Measurements from ENCODE around the gene FASTK.

DNA sequence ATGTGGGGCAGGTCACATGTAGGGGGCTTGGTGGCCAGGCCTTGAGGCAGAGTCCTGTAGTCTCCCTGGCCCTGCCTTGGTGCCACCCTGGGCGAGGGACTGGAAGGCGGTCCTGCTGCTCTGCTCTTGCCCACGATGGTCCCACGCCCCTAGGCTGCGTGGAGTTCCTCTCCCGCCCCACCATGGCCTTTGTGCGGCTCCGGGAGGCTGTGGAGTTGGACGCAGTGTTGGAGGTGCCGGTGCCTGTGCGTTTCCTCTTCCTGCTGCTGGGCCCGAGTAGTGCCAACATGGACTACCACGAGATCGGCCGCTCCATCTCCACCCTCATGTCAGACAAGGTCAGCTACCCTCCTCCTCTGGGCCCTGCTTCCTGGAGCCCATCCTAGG lies 10.0 kb downstream of the FASTK start:
- TF ChIP-seq, protein P1, sequence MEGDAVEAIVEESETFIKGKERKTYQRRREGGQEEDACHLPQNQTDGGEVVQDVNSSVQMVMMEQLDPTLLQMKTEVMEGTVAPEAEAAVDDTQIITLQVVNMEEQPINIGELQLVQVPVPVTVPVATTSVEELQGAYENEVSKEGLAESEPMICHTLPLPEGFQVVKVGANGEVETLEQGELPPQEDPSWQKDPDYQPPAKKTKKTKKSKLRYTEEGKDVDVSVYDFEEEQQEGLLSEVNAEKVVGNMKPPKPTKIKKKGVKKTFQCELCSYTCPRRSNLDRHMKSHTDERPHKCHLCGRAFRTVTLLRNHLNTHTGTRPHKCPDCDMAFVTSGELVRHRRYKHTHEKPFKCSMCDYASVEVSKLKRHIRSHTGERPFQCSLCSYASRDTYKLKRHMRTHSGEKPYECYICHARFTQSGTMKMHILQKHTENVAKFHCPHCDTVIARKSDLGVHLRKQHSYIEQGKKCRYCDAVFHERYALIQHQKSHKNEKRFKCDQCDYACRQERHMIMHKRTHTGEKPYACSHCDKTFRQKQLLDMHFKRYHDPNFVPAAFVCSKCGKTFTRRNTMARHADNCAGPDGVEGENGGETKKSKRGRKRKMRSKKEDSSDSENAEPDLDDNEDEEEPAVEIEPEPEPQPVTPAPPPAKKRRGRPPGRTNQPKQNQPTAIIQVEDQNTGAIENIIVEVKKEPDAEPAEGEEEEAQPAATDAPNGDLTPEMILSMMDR (IDR thresholded peaks at IDR 0.05 in 2 of 3, conservative IDR thresholded peaks at IDR 0.05 in 1 of 3; ENCODE audit: borderline replicate concordance in 1 of 3, insufficient read depth in 1 of 3, low read depth in 2 of 3, low read length in 2 of 3), result no peak
- TF ChIP-seq YY1 (IDR thresholded peaks at IDR 0.05; ENCODE audit: extremely low read depth, insufficient replicate concordance, low read depth, low read length), result no peak
- no peak for TF ChIP-seq EGR1 (IDR thresholded peaks at IDR 0.05; ENCODE audit: low read depth)

All from HCT116 (cell line).